Lower lobe of right lung (tissue), 2 donors: Measurements from ENCODE around the gene MUSTN1. TPM values are rescaled to one million over a fixed set of nuclear protein-coding genes. Genes with fewer than 3 reads are reported as not detected.
A peak's percentile ranks its signal among the peaks of the same experiment; 100 is the strongest.

ENCODE experiments used
- ATAC-seq, 2 donors: fragments of 200-7000 bp; cut with Tn5 transposase; one replicate each; pipeline ENCODE4 v1.9.1; 2020 to 2022; ENCODE audit warnings: mild to moderate bottlenecking in 2 of 2, moderate library complexity in 2 of 2
- DNase-seq: peaks from one replicate; pipeline ENCODE4 v3.0.0-alpha.2; 2020
- H3K27ac ChIP-seq: fragments of 200-600 bp; one replicate; pipeline ENCODE4 v1.8.0; 2022
- H3K27me3 ChIP-seq: fragments of 200-600 bp; one replicate; pipeline ENCODE4 v1.8.0; 2022; ENCODE audit warnings: low read depth
- H3K36me3 ChIP-seq: fragments of 200-600 bp; one replicate; pipeline ENCODE4 v1.8.0; 2022; ENCODE audit warnings: mild to moderate bottlenecking
- H3K4me1 ChIP-seq: fragments of 200-600 bp; one replicate; pipeline ENCODE4 v1.8.0; 2022
- H3K4me3 ChIP-seq: fragments of 200-600 bp; one replicate; pipeline ENCODE4 v1.8.0; 2022; ENCODE audit warnings: mild to moderate bottlenecking
- H3K9me3 ChIP-seq: fragments of 200-600 bp; one replicate; pipeline ENCODE4 v1.8.0; 2022
- intact Hi-C: fragments of 100-400 bp; cut with DNase I; formaldehyde crosslinking; loops from one replicate; pipeline ENCODE4 v1.11.0; 2022
- total RNA-seq: library from RNA; stranded (reverse); fragmentation: NEBNext Ultra II Directional; extraction: Animal tissue kit (Norgen Biotek cat#: 25700); gene quantifications from one replicate; pipeline ENCODE4 v1.2.1, GENCODE V29; 2021
- TF ChIP-seq, protein P1 (sequence below): fragments of 200-600 bp; IDR thresholded peaks from one replicate; pipeline ENCODE4 v1.8.0; 2022; ENCODE audit warnings: antibody characterized with exemption, mild to moderate bottlenecking
- donor health status: DM: no; HTN: yes; CAD: no; lungs with severe emphysema.

The MUSTN1 gene
- total RNA-seq, 1 donor from 2014 or later = 7.3 TPM

- Histone ChIP-seq H3K36me3 (peaks cover 31% of the 10 kb centered on the region), H3K4me3 (no peak overlapping the region), H3K4me1 (no peaks in the 10 kb centered on the region), H3K27me3 (no peaks in the 10 kb centered on the region), H3K9me3 (no peaks in the 10 kb centered on the region), H3K27ac (no peak overlapping the region)
- TF ChIP-seq, protein P1, sequence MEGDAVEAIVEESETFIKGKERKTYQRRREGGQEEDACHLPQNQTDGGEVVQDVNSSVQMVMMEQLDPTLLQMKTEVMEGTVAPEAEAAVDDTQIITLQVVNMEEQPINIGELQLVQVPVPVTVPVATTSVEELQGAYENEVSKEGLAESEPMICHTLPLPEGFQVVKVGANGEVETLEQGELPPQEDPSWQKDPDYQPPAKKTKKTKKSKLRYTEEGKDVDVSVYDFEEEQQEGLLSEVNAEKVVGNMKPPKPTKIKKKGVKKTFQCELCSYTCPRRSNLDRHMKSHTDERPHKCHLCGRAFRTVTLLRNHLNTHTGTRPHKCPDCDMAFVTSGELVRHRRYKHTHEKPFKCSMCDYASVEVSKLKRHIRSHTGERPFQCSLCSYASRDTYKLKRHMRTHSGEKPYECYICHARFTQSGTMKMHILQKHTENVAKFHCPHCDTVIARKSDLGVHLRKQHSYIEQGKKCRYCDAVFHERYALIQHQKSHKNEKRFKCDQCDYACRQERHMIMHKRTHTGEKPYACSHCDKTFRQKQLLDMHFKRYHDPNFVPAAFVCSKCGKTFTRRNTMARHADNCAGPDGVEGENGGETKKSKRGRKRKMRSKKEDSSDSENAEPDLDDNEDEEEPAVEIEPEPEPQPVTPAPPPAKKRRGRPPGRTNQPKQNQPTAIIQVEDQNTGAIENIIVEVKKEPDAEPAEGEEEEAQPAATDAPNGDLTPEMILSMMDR = no peak
- DNase-seq = no peak
- ATAC-seq = no peak
- intact Hi-C loops = no loop called here
Observed at GRCh38 chr3:52856666-52857065, 21.8 kb upstream of the MUSTN1 start.

DNA sequence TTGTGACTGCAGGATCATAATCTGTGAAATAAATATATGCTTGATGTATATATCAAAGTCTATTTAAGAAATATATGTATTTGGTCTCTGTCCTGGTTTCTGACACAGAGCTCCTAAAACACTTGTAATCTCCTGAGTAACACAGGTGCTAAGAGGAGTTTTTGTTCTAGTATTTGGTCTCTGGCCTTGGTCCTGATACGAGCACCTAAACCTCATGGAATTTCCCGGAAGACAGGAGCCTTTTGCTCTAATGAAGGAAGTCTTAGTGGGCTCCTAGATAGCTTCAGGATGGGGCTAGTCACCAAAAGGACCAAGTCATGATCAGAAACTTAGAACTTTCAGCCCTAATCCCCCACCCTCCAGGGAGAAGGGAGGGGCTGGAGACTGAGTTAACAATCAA lies 19.2 kb upstream of the MUSTN1 start:
- ATAC-seq (no peak), DNase-seq (no peak)
- Histone ChIP-seq H3K9me3 (no peaks in the 10 kb centered on the region), H3K36me3 (peaks cover 51% of the 10 kb centered on the region), H3K4me1 (no peaks in the 10 kb centered on the region), H3K27ac (no peak overlapping the region), H3K27me3 (no peaks in the 10 kb centered on the region), H3K4me3 (no peak overlapping the region)
- TF ChIP-seq, protein P1 = no peak
- intact Hi-C loops = no loop called here

GRCh38 chr3:52852419-52852818 lies 17.6 kb upstream of the MUSTN1 start:
- Histone ChIP-seq H3K27me3 (no peaks in the 10 kb centered on the region), H3K4me3 (no peak overlapping the region), H3K4me1 (no peaks in the 10 kb centered on the region), H3K27ac (no peak overlapping the region), H3K36me3 (peaks cover 66% of the 10 kb centered on the region), H3K9me3 (no peaks in the 10 kb centered on the region)
- TF ChIP-seq, protein P1 = no peak
- peak; percentile 65 to 66 for ATAC-seq
- DNase-seq = no peak
- intact Hi-C loops = no loop called here

DNA sequence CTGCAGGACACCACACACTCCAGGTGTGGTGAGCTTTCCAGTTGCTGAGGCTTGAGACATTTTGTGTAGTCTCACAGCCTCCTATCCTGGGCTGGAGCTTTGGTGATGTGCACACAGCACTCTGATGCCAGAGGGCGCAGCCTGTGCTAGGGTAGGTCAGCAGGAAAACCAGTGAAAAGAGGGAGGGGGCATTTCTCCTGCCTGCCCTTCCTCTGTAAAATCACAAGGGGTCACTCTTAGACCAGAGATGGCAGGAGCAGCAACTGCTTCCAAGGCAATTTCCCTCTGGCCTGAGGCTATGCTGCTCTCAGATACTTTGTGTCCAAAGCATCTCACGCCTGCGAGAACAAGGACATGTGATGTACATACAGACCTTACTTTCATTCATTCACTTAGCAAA lies 16.5 kb upstream of the MUSTN1 start:
- Histone ChIP-seq H3K9me3 (no peaks in the 10 kb centered on the region), H3K4me1 (peaks cover 5% of the 10 kb centered on the region), H3K27ac (no peak overlapping the region), H3K27me3 (no peaks in the 10 kb centered on the region), H3K4me3 (no peak overlapping the region), H3K36me3 (peaks cover 77% of the 10 kb centered on the region)
- intact Hi-C loops = no loop called here
- DNase-seq (no peak), ATAC-seq (peak; percentile 83 to 85)
- TF ChIP-seq, protein P1 = peak; percentile 52

- ATAC-seq (no peak), DNase-seq (no peak)
- Histone ChIP-seq H3K4me3 (no peak overlapping the region), H3K27me3 (no peaks in the 10 kb centered on the region), H3K4me1 (peaks cover 22% of the 10 kb centered on the region), H3K27ac (no peak overlapping the region), H3K9me3 (no peaks in the 10 kb centered on the region), H3K36me3 (peaks cover 69% of the 10 kb centered on the region)
- TF ChIP-seq, protein P1 = no peak
- intact Hi-C loops = no loop called here
Observed at GRCh38 chr3:52849656-52850055, 14.8 kb upstream of the MUSTN1 start.

DNA sequence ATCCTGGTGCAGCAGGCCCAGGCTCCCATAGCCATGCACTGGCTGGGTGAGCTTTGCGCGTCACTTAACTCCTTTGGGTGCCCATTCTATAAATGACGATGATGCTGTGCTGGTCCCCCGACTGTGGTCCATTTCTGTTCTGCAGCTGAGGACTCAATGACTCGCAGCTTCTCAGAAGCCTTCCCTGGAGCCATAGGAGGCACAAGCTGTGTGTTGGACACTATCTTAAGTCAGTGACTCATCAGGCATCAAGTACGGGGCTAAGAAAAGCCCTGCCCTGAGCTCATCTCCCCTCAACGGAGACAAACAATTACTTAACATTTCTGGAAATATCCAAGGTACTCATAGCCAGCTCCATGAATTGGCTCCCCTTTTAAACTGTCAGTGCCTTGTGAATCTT lies 13.8 kb upstream of the MUSTN1 start:
- Histone ChIP-seq H3K4me1 (peaks cover 32% of the 10 kb centered on the region), H3K9me3 (no peaks in the 10 kb centered on the region), H3K27me3 (no peaks in the 10 kb centered on the region), H3K36me3 (peaks cover 66% of the 10 kb centered on the region), H3K4me3 (no peak overlapping the region), H3K27ac (no peak overlapping the region)
- no peak for DNase-seq
- TF ChIP-seq, protein P1 = no peak
- ATAC-seq = no peak
- intact Hi-C loops = no loop called here
